GOT3 (cell line): ENCODE measurements around the gene TMEM219.

Experiments
- DNase-seq: peaks from one replicate; lab custom pipeline; 2025; ENCODE audit warnings: mixed read lengths; lab: John Stamatoyannopoulos, UW

The TMEM219 gene

DNA sequence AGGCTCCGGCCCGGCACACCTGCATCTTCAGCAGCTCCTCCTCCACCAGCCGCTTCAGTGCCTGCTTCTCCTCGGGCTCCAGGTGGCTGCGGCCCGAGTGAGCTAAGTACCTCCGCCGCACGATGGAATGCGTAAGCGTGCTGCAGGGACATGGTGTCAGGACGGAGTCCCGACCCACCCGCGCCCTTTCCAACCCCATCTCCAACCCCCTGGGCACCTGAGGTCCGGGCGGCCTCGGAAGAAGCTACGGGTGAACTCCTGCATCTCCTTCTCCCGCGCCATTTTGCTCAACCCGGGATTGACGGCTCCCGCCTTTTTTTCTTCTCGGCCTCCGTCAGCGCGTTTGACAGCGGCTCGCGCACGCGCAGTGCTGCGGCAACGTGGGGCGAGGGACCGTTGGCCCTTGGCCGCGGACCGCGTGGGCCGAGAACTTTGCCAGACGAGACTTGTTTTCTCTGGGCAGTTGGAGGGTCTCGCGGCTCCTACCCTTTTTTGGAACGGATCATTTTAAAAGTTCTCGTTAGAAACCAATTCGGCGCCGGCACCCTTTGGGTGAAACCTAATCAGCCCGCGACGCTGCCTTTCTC, 33.5 kb downstream of the TMEM219 start, which contains the start of gene HIRIP3:
Gene HIRIP3, minus strand, starts transcription at position 294 of the 587 bp plus-strand sequence. Its CDS starts 12 bp downstream, at position 282.
- peak; percentile 60 for DNase-seq

DNA sequence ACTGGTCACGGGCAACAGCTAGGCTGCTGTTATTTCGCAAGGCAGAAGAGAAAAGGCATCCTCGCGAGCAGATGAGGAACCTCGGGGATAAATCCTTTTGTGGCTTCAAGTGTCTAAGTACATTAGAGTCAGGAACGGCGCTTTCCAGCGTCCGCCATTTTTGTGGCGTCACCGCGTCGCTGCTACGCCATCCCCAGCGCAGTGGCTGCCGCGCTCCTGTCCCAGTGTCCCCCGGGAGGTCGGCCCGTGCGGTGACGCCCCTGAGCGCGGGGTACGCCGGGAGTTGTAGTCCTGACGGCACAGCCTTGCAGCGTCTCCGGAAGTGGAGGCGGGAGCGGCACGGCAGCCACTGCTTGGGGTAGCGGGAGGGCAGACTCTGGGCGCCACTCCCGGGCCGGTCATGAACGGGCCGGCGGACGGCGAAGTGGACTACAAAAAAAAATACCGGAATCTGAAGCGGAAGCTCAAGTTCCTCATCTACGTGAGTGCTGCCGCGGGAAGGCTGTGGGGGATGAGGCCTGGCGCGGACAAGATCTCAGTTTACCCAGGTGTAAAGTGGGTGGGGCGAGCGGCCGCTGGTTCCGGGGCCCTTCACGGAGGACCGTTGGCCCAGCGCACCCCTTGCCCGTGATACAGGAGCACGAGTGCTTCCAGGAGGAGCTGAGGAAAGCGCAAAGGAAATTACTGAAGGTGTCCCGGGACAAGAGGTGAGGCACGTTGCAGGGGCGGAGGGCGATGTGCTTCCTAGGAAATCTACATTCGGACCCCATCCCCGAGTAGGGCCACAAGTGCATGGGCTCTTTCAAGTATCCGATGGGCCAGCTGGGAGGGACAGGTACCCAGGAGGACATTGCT, 34.3 kb downstream of the TMEM219 start, which contains the start of gene INO80E:
Gene INO80E, plus strand, starts transcription at position 331 of the 855 bp plus-strand sequence. Its CDS starts 70 bp downstream, at position 401.
- peak; percentile 90 for DNase-seq

DNA sequence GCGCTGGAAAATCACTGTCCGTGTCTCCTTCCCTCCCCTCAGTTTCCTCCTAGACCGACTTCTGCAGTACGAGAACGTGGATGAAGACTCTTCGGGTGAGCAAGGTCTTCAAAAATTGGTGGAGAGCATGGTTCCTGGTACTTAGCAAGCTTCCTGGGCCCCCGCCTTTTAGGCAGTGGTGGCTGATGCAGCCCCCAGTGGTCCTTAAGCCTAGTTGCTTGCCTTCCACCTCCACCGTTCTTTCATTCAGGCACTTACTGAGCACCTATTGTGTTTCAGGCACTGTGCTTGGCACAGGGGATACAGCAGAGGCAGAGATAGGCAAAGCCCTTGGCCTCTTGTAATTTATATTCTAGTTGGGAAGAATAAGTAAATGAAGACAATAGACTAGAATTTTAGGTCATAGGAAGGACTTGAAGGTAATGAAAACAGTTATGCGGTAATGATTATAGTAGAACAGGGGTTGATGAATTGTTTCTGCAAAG, 34.9 kb downstream of the TMEM219 start:
- no peak for DNase-seq

DNA sequence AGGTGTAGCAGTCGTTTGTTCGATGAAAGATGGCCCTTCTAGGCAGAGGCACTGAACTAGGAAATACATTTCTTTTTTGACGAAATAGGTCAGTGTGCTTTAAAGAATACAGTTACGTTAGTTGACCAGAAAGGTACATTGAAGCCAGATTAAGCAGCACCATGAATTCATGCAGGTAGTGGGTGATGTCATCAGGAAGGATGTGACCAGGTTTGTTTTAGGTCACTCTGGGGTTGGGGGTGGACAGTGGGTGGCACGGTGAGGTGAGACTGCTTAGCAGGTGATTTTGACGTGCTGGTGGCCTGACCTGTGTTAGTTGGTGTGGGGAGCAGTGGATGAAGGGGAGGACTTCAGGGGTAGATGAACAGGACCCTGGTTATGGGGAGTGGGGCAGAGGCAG, 37.7 kb downstream of the TMEM219 start:
- no peak for DNase-seq

DNA sequence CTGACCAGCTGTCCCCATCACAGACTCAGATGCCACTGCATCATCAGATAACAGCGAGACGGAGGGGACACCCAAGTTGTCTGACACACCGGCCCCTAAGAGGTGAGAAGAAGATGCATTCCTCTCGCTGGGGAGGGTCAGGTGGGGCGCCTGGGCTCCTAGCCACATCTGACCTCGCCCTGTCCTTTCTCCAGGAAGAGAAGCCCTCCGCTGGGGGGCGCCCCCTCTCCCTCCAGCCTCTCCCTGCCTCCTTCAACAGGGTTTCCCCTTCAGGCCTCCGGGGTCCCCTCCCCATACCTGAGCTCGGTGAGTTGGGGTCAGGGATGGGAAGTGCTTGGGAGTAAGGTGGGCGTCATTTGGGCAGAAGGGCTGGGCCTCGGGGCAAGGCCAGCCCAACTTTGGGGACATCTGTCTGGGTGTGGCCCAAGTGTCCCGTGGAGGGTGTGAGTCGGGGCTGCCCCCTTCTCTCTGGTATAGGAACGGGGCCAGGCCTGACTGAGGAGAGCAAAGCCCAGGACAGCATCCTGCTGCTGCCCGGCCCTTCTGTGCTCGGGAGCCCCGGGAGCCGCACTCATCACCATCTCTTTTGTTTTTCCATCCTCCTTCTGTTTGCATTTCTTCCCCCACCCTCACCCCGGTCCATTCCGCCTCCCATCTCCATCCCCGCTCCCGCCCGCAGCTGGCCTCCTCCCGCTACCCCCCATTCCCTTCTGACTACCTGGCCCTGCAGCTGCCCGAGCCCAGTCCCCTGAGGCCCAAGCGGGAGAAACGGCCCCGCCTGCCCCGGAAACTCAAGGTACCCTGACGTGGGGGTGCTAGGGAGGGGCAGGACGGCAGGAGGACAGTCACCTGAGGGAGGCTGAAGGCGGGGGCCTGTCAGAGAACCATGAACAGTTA, 39.1 kb downstream of the TMEM219 start:
- no peak for DNase-seq

DNA sequence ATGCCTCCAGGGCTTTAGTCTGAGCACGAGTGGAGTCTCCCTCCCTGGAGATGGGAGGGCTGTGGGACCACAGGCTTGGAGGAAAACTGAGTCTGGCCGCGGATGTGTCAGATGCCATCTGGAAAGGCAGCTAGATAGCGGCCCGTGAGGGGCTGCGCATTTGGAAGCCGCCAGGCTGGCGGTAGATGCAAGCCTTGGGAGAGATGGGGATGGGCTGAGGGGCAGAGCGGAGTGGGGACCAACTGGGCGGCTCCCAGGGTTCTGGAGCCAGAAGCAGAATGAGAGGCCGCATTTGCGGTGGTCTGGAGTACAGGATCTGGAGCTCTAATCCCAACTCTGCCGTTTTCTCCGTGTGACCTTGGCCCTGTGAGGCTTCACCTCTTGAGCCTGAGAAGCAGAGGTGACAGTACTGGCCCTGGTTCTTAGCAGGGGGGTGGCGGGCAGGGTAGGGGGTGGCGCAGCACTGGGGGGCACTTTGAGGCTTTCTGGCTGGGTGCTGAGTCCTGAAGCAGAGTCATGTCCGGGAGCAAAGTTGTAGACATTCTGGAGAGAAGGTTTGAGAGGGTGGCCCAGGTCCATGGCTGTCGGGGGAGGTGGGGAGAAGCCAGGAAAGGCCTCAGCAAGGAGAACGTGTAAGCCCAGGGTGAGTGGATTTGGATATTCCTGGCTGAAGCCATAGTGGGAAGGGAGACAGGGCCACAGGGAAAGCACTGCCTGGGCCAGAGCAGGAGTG, 40.9 kb downstream of the TMEM219 start:
- no peak for DNase-seq

DNA sequence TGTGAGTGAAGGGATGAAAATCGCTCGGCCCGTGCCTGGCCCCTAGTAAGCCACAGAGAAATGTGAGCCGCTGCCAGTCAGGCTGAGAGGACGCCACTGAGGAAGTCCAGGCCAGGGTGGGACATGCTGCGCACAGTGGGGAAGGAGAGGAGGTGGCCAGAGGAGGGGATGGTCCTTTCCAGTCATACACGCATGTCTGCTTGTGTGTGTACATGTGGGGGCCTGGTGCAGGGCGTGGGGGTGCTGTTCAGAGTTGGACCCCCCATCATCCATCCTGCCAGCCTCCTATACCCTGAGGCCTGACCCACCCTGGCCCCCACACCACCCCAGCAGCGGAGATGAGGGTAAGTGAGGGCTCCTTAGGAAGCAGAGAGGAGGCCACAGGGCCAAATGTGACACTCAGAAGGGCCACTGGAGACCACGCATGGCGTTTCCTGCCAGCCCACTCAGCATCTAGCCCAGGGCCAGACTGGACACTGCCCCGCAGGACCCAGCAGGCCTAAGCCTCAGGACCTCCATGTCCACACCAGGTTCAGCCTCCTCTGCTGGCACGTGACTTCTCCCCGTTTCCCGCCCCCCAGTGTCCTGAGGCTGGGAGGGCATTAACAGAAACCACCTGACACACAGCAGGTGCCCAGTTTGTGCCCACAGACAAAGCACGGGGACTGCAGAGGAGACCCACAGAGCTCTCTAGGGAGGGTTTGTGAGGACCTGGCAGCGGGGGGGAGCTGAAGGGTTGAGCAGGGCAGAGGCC, 42.0 kb downstream of the TMEM219 start:
- no peak for DNase-seq

DNA sequence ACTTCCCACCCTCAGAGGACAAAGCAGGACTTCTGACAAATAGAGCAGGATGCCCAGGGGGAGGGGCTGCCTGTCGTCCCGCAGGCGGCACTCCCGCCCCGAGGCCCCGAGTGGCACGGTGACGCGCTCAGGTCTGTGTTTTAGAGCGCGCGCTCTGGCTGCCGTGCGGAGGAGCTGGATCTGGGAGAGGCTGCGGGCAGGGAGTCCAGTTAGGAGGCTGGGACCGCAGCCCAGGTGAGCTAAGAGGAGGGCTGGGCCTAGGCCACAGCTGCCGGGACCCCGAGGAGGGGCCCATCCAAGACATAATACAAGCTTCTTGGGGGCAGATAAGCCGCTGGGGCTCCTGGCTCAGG, 42.5 kb downstream of the TMEM219 start:
- no peak for DNase-seq

DNA sequence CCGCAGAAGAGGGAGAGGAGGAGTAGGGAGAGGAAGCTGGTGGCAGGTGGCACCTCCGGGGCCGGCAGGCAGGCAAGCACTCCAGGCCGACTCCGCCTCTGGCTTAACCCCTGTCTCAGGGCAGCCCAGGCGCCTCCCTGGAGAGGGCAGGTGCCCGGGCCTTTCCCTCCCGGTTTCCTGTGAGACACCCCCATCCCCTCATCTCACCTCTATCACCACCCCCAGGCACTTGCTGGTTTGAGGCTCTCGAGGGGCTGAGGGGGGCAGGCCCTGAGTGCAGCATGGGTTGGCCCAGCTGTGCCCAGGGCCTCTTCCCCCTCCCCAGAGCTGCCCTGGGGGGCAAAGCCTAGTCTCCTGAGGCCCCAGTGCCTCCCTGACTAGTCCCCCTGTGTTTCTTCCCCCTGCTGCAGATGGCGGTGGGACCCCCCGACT, 42.9 kb downstream of the TMEM219 start:
- DNase-seq: no peak

DNA sequence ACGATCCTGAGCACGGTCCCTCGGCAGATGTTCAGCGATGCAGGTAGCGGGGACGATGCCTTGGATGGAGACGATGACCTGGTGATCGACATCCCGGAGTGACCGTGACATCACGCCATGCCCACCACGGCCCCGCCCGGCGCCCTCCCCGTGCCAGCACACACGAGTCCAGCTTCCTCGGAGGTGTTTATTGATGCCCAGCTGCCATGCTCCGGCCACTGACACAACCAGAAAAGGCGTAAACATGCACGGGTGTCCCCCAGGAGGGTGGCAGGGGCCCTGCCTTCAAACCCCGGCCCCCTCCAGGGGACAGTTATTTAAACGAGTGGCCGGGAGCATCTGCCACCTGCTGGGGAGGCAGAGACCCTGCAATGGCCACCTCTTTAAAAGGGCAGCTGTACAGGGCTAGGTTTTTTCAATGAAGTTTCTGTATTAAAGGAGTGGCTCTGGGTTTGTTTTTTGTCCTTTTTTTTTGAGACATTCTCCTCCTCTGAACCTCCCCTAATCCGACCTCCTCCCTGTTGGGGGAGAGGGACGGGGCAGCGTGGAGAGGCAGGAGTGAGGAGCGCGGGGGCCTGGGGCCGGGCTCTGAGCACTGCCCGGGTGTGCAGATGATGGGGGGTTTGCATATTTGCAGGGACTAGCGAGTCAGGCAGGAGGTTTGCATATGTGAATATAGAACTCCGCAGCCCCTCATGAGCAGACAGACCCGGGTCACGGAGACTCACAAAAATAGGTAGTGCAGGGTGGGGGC, 43.6 kb downstream of the TMEM219 start:
- DNase-seq: no peak

DNA sequence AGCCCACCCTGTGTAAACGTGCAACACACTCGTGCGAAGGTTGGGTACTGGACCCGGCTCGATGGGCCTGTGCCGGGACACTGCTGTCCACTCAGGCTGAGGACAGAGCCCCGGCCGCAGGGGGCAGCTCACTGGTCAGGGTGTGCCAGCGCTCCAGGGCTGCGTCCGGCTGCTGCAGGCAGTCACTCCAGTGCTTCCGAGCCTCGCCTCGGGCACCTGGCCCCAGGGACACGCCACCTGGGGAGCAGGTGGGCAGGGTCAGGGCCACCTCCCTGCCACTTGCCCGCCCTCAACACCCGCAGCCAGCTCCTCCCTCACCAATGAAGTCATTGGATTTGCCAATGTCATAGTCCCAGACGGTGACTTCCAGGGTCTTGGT, 44.2 kb downstream of the TMEM219 start:
- DNase-seq: no peak

DNA sequence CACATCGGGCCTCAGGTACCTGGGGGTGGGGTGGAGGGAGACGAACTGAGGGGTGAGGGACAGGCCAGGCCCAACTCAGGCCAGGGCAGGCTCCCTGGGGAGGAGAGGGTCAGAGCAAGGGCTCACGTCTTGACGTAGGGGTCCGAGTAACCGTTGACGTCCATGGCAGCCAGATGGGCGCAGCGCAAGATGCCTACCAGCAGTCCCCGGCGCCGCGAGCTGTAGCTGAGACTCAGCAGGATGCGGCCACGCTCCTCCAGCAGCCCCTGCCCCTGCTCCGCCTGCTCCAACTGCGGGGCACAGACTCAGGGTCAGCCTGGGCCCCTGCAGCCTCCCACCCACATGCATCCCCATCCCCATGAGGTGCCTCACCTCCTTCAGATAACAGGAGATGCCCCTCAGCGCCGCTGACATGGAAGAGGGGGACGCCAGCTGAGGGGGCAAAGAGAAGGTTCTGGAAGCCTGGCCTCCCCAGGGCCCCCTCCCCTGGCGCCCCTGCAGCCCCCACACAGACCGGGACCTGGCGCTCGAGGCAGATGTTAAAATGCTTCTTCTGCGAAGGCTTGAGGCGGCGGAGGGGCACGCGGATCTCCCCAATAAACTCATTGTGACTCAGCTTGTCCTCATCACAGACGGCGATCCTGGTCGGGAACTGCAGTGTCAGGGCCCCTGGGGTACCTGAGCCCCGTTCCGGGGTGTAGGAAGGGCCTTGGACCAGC, 44.9 kb downstream of the TMEM219 start:
- DNase-seq: no peak

DNA sequence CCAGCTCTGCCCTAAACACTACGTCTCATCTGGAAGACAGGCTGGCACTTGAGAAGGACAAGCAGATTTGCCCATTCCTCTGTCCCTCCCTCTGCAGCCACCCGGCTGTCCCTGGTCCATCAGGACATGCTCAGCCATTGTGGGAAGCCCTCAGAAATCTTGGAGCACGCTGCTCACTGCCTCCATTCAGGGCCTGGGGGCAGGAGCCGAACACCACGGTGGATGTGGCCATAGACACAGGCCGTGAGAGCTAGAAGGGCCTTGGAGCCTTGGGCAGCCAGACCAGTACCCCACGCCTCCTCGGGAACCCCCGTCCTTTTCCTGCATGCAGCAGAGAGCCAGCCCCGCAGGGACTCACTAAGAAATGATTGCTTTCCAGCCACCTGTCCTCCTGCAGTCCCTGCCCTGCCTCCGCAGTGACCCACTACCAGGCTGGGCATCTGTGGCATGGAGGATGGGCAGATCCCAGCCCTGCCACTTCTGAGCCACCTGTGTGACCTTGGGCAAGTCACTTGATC, 45.6 kb downstream of the TMEM219 start:
- no peak for DNase-seq

DNA sequence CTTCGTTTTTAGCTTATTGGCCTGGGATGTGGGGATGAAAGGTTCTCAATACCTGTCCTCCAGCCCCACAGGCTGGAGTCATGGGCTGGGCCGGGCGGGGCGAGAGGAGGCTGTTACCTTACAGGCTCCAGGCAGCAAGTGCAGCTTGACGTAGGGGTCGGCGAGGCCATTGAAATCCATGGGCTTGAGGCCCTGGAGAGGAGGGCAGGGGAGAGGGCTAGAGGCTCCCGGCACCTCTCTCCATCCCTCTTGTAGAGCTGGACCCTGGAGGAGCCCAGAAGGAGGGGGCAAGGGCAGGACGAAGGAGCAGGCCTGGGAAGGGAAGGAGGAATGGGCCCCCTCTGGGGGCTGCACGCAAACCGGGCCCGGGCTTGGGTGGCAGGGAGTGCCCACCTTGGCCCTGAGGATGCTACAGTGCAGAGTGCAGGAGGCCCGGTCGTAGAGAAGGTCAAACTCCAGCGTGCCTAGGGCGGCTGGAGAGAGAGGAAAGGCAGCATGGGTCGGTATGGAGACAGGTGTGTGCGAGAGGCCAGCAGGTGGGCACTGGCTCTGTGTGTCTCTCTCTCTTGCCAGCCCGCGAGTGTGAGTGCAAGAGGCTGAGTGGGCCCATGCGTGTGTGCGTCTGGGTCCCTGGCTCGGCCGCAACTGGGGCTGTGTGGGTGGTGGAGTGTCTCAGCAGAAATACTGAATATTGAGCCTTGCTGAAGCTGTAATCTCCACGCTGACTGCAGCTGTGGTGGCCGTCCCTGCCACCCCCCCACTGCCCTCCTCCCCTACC, 47.4 kb downstream of the TMEM219 start:
- no peak for DNase-seq

DNA sequence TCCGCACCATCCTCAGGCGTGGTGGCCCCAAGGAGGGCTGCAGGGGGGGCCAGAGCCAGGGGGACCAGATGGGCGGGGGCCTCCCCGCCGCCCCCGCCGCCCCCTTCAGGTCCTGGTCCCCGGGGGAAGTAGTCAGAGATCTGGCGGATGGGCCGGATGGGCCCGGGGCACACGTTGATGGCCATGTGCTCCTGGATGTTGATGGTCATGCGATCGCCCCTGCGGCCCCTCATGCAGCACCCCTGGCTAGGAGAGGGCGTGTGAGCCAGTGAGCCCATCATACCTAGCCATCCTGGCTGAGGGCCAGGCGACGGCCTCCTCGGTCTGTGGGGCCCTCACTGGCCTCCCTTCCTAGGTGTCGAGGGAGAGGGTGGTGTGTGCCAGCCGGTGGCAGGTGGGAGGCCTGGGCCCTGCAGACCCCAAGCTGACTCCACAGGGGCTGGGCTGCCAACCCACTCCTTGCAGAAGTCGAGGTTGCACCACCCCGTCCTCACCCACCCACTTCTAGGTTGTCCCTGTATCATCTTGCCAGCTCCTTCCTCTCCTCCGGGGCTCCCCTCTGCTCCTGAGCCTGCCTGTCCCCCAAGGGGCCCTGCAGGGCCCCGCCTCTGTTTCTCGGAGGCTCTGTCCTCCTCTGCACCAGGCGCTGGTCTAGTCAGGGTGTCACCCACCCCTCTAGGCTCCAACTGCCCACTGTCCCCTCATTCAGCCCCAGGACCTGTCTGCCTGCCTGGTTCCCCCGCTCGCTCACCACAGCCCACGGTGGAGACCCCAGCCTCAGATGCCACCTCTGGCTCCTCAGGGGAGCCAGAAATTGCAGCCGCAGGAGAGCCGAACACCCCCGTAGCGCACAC, 48.3 kb downstream of the TMEM219 start:
- no peak for DNase-seq

DNA sequence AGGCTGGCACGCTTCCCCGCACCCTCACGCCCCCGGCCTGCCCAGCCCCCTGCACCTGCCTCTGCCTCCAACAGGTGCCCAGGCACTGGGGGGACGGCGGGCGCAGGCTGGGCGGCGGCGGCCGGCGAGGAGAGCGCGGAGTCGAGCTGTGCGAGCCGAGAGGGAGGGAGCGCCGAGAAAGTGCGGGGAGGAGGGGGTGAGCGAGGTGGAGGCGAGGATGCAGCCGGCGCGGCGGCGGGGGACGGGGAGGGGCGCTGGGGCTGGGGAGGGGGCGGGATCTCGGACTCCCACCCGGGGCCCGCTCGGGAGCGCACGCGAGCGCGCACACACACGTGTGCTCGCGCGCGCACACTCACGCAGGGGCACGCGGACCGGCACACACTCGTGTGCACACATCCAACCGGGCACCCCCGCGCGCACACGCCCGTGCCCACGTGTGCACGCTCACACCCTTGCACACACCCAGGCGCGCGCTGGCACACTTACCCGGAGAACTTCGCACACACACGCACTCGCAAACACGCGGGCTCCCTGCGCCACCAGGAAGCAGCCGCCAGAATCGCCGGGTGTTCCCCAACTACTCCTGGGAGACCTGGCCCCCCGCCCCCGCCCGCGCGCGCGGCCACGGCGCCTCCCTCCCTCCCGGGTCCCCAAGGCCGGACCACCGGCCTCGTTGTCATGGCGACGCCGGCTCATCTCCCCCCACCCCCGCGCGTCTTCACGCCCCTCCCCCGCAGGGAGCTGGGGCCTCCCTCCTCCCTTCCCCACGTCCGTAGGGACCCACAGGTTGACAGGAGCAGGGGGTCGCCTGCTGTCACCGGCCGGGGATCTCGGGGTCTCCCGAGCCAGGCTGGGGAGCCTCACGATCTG, 49.2 kb downstream of the TMEM219 start, which contains the start of gene DOC2A:
Gene DOC2A, minus strand, starts transcription at position 184 of the 870 bp plus-strand sequence. CDS start 805 bp downstream, outside the sequence.
- no peak for DNase-seq
